GM18499 (cell line): ENCODE measurements around the gene TMEM132A.

Source experiments
- ATAC-seq: cut with Tn5 transposase; IDR thresholded peaks from one replicate; pipeline ENCODE4 v1.9.1; 2021; ENCODE audit warnings: moderate number of reproducible peaks; ENCODE audit not compliant: insufficient read depth, unreplicated experiment

TMEM132A gene

DNA sequence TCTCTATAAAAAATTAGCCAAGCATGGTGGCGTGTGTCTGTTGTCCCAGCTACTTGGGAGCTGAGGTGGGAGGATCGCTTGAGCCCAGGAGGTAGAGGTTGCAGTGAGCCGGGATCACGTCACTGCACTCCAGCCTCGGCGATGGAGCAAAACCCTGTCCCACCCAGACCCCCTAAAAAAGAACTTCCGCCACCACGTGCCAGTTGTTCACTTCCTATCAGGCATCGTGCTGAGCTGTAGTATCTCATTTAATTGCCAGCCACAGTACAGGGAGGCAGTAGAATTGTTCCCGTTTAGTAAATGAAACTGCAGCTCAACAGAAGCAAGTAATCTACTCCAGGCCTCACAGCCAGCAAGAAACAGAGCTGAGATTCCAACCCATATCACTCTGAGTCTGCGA, 3.0 kb upstream of the TMEM132A start:
- ATAC-seq: no peak

- ATAC-seq: no peak
Observed at GRCh38 chr11:60921777-60922335, 2.4 kb upstream of the TMEM132A start.

GRCh38 chr11:60922906-60923305, 1.4 kb upstream of the TMEM132A start:
- no peak for ATAC-seq

DNA sequence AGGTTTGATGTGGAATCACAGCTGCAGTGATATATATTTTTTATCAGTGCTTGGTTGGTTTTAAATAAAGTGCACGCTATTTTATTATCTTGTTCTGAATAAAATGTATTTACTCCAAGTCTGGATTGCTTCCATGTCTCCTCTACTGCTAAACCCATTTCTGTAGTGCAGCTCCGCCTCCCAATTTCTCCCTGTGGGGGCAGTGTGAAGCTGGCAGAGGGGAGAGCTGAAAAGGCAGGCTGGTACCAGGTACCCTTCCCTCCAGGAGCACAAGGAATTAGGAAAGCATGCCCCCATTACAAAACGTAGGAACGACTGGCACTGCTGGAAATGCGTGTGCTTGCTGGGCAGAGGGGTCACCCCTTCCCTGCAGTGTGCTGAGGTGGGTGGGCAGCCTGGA, 934 bp upstream of the TMEM132A start:
- no peak for ATAC-seq

GRCh38 chr11:60923800-60924109, 505 bp upstream of the TMEM132A start:
- no peak for ATAC-seq

GRCh38 chr11:60924906-60925853, 920 bp downstream of the TMEM132A start:
- ATAC-seq: no peak

DNA sequence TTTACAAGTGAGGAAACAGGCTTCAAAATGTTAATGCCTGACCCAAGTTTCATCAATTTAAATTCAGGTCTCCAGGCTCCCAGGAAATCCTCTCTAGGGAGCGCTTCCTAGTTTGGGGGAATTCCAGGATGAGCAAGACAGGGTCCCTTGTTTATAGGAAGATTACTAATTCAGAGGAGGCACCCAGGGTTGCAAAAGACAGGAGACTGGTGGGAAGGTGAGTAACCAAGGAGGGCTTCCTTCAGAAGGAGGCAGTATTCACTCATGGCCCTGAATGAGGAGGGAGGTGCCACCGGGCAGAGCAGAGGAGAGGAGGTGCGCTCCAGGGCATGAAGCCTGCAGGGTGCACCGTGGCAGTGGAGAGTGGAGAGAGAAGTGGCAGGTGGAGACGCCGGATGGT, 1.6 kb downstream of the TMEM132A start:
- ATAC-seq: no peak

GRCh38 chr11:60926500-60926899, 2.2 kb downstream of the TMEM132A start:
- ATAC-seq: no peak

DNA sequence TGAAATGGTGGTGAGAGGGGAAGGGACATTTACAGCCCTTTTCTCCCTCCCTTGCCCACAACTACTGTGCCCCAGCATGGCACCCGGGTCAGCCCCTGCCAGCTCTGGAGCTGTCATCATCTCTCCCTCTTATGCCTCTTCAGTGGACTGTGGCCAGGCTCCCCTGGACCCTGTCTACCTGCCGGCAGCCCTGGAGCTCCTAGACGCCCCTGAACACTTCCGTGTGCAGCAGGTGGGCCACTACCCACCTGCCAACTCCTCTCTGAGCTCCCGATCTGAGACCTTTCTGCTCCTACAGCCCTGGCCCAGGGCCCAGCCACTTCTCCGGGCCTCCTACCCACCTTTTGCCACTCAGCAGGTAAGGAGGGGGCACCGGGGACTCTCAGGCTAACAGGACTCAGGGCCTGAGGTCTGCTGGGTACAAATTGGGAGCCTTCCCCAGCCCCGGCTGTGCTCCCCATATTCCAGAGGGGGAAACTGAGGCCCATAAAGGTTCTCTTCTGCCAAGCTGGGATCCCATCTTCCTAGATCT, 2.9 kb downstream of the TMEM132A start:
- no peak for ATAC-seq

DNA sequence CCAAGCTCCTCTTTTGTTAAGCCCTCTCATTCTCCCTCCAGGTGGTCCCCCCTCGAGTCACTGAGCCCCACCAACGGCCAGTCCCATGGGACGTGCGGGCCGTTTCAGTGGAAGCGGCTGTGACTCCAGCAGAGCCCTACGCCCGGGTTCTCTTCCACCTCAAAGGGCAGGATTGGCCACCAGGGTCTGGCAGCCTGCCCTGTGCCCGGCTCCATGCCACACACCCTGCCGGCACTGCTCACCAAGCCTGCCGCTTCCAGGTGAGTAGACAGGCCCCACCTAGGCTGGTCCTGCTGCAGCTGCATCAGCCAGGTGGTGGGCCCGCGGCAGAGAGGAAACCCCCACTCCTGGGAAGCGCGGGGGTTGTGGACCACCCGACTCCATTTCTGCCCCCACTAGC, 3.3 kb downstream of the TMEM132A start:
- no peak for ATAC-seq

DNA sequence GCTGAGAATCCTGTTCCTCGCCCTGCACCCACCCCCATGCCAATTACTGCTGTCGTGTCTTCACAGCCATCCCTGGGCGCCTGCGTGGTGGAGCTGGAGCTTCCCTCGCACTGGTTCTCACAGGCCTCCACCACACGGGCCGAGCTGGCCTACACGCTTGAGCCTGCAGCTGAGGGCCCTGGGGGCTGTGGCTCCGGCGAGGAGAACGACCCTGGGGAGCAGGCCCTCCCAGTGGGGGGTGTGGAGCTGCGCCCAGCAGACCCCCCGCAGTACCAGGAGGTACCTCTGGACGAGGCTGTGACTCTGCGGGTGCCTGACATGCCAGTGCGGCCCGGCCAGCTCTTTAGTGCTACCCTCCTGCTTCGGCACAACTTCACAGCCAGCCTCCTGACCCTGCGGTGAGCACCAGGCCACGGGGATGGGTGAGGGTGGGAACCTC, 4.3 kb downstream of the TMEM132A start:
- no peak for ATAC-seq

DNA sequence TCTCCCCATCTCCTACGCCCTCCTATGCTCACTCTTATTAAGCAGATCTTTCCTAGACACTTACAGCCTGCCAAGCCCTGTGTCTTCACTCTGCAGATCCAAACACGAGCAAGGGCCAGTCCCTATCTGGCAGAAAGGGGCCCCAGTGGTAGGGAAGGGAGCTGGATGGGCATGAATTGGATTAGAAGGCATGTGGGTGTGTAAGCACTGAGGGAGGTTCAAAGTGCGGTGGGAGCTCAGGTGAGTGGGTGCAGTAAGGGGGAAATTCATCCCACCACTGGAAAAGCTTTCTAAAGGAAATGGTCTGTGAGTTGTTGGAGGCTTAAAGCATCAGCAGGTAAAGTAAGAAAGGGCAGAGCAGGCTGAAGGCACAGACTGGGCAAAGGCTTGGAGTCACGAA, 5.5 kb downstream of the TMEM132A start:
- no peak for ATAC-seq

DNA sequence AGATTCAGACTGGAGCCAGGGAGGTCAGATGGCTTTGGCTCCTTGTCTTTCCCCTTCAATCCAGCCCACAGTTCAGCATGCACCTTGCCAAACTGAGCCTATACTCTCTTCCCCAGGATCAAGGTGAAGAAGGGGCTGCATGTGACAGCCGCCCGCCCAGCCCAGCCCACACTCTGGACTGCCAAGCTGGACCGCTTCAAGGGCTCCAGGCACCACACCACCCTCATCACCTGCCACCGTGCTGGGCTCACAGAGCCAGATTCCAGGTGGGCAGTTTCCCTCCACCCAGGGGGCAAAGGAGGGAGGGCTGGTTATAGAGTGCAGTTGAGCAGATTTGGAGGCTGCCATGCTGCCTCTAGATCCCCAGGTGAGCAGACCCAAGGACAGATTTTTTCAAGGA, 6.1 kb downstream of the TMEM132A start:
- ATAC-seq: no peak

GRCh38 chr11:60931917-60932316, 7.7 kb downstream of the TMEM132A start:
- ATAC-seq: no peak

DNA sequence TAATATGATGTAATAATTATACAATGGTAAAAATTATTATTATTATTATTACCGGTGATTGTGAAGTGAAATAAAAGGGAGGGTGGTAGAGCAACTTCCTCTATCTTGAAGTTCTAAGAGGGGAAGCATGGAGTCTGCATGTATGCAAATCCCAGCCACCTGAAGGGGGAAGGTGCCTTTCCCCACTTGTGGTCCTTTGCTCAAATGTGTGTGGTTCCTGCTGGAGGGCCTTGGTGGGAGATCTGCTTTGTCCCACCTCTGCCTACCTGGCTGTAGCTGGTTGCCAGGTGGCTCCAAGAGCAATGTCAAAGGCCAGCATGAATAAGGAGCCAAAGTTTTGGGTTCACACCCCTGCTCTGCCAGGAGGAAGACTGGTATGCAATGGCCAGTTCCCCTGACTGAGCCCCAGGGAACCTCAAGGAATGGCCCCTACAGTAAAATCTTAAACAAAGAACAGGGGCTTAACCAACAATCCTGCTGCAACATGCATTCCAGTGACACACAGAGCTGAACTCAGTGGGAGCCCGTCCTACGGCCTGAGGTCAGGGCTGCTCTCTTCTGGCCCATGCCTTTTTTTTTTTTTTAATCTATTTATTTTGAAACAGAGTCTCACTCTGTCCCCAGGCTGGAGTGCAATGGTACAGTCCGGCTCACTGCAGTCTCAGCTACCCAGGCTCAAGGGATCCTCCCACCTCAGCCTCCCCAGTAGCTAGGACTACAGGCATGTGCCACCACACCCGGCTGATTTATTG, 8.5 kb downstream of the TMEM132A start:
- ATAC-seq: no peak

DNA sequence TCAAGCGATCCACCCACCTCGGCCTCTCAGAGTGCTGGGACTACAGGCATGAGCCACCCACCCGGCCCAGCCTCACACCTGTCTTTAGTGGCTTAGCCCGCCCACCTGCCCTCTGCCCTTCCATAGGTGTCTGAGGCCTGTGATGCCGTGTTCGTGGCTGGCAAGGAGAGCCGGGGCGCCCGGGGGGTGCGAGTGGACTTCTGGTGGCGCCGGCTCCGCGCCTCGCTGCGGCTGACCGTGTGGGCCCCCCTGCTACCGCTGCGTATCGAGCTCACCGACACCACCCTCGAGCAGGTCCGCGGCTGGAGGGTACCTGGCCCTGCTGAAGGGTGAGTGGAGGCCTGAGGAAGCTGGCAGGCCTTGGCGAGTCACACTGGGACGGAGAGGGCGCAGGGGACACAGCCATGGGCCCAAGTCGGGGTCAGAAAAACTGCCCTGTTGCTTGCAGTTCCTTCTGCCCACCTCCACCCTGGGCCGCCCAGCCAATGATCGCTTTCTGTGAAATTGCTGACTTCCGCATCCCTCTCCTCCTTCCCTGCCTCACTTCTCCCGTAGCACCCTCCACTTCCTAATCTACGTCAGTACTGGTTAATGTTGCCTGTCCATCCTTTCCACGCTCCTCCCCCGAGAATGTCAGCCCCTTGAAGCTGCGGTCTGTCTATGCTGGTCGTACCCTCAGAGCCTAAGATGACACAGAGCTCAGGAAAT, 9.3 kb downstream of the TMEM132A start:
- ATAC-seq: no peak

GRCh38 chr11:60934124-60934789, 10.0 kb downstream of the TMEM132A start:
- ATAC-seq: no peak

GRCh38 chr11:60934790-60935605, 10.7 kb downstream of the TMEM132A start:
- ATAC-seq: no peak
